Stimulated activated memory B cell treated with anti-CD40 and anti-IgM and Interleukin-4, amounts not matched to agents 10 μg/mL and 1 μg/mL and 100 μg/mL, for 72 hours (primary cell): ENCODE measurements around the gene SLC7A1.
"Not testable (repeated sequence)": the region's sequence is repeated elsewhere in the genome, so short reads cannot be mapped to it uniquely, and the experiment has no call there.

Experiments used
- ATAC-seq: fragments of 150-1000 bp; cut with Tn5 transposase; 2 replicates; pipeline ENCODE4 v1.10.0; 2021
- H3K27ac Mint-ChIP-seq: one replicate; pipeline ENCODE4 v1.8.0; 2022; ENCODE audit warnings: mild to moderate bottlenecking, mixed read lengths
- H3K27me3 Mint-ChIP-seq: one replicate; pipeline ENCODE4 v1.8.0; 2022; ENCODE audit warnings: mixed read lengths
- H3K36me3 Mint-ChIP-seq: one replicate; pipeline ENCODE4 v1.8.0; 2022; ENCODE audit warnings: mixed read lengths
- H3K4me1 Mint-ChIP-seq: one replicate; pipeline ENCODE4 v1.8.0; 2022; ENCODE audit warnings: mixed read lengths
- H3K4me3 Mint-ChIP-seq: one replicate; pipeline ENCODE4 v1.8.0; 2022; ENCODE audit warnings: mild to moderate bottlenecking, moderate library complexity, mixed read lengths
- H3K9me3 Mint-ChIP-seq: one replicate; pipeline ENCODE4 v1.8.0; 2022; ENCODE audit warnings: mixed read lengths

Gene SLC7A1

GRCh38 chr13:29595380-29596063 lies at the start of gene SLC7A1:
Gene SLC7A1, minus strand, starts transcription at chr13:29595688. Its CDS starts 59,500 bp downstream, at chr13:29536188.
- peak; percentile 94 for ATAC-seq
- Mint-ChIP-seq H3K9me3 (no peaks in the 10 kb centered on the region), H3K27me3 (no peaks in the 10 kb centered on the region)

GRCh38 chr13:29640665-29641064 lies 45.2 kb upstream of the SLC7A1 start:
- H3K36me3 Mint-ChIP-seq: no peaks in the 10 kb centered on the region
- no peaks in the 10 kb centered on the region for H3K9me3 Mint-ChIP-seq
- H3K4me1 Mint-ChIP-seq: no peaks in the 10 kb centered on the region
- ATAC-seq: no peak
- H3K4me3 Mint-ChIP-seq: no peak overlapping the region
- H3K27me3 Mint-ChIP-seq: peaks cover 23% of the 10 kb centered on the region
- no peak overlapping the region for H3K27ac Mint-ChIP-seq

More at GRCh38 chr13:29595380-29596063, at the start of gene SLC7A1:
- Mint-ChIP-seq H3K4me1 (peaks cover 46% of the 10 kb centered on the region), H3K36me3 (peaks cover under 1% of the 10 kb centered on the region), H3K4me3 (peak within 1 kb of the TSS; percentile 91), H3K27ac (peak within 1 kb of the TSS; percentile 87)

- not testable (repeated sequence) for H3K4me3 Mint-ChIP-seq, H3K4me1 Mint-ChIP-seq, H3K36me3 Mint-ChIP-seq, H3K27ac Mint-ChIP-seq, H3K9me3 Mint-ChIP-seq, ATAC-seq
- H3K27me3 Mint-ChIP-seq: peaks cover 53% of the 10 kb centered on the region
Observed at GRCh38 chr13:29636831-29637230, 41.3 kb upstream of the SLC7A1 start.

GRCh38 chr13:29624997-29625396 lies 29.5 kb upstream of the SLC7A1 start:
- no peak overlapping the region for H3K27ac Mint-ChIP-seq
- peaks cover 18% of the 10 kb centered on the region for H3K4me1 Mint-ChIP-seq
- peaks cover 9% of the 10 kb centered on the region for H3K27me3 Mint-ChIP-seq
- no peaks in the 10 kb centered on the region for H3K9me3 Mint-ChIP-seq
- H3K4me3 Mint-ChIP-seq: no peak overlapping the region
- no peak for ATAC-seq
- H3K36me3 Mint-ChIP-seq: no peaks in the 10 kb centered on the region

- Mint-ChIP-seq H3K9me3 (no peaks in the 10 kb centered on the region), H3K4me1 (no peaks in the 10 kb centered on the region), H3K36me3 (no peaks in the 10 kb centered on the region), H3K4me3 (no peak overlapping the region), H3K27me3 (peaks cover 21% of the 10 kb centered on the region), H3K27ac (no peak overlapping the region)
- ATAC-seq: no peak
Observed at GRCh38 chr13:29621841-29622240, 26.4 kb upstream of the SLC7A1 start.

- H3K36me3 Mint-ChIP-seq: no peaks in the 10 kb centered on the region
- peaks cover 21% of the 10 kb centered on the region for H3K27me3 Mint-ChIP-seq
- no peak for ATAC-seq
- H3K27ac Mint-ChIP-seq: no peak overlapping the region
- no peaks in the 10 kb centered on the region for H3K9me3 Mint-ChIP-seq
- no peak overlapping the region for H3K4me3 Mint-ChIP-seq
- no peaks in the 10 kb centered on the region for H3K4me1 Mint-ChIP-seq
Observed at GRCh38 chr13:29621051-29621800, 25.7 kb upstream of the SLC7A1 start.

- H3K4me1 Mint-ChIP-seq: no peaks in the 10 kb centered on the region
- peaks cover 30% of the 10 kb centered on the region for H3K27me3 Mint-ChIP-seq
- no peak overlapping the region for H3K27ac Mint-ChIP-seq
- H3K36me3 Mint-ChIP-seq: no peaks in the 10 kb centered on the region
- no peak overlapping the region for H3K4me3 Mint-ChIP-seq
- no peaks in the 10 kb centered on the region for H3K9me3 Mint-ChIP-seq
- ATAC-seq: no peak
Observed at GRCh38 chr13:29619995-29620394, 24.5 kb upstream of the SLC7A1 start.

- H3K4me1 Mint-ChIP-seq: no peaks in the 10 kb centered on the region
- no peaks in the 10 kb centered on the region for H3K9me3 Mint-ChIP-seq
- ATAC-seq: no peak
- no peaks in the 10 kb centered on the region for H3K36me3 Mint-ChIP-seq
- peaks cover 62% of the 10 kb centered on the region for H3K27me3 Mint-ChIP-seq
- no peak overlapping the region for H3K4me3 Mint-ChIP-seq
- no peak overlapping the region for H3K27ac Mint-ChIP-seq
Observed at GRCh38 chr13:29613101-29613500, 17.6 kb upstream of the SLC7A1 start.

GRCh38 chr13:29607465-29607864 lies 12.0 kb upstream of the SLC7A1 start:
- Mint-ChIP-seq H3K36me3 (no peaks in the 10 kb centered on the region), H3K4me1 (no peaks in the 10 kb centered on the region), H3K27ac (no peak overlapping the region), H3K4me3 (no peak overlapping the region), H3K9me3 (no peaks in the 10 kb centered on the region), H3K27me3 (peaks cover 25% of the 10 kb centered on the region)
- no peak for ATAC-seq

- no peak overlapping the region for H3K4me3 Mint-ChIP-seq
- no peak overlapping the region for H3K27ac Mint-ChIP-seq
- no peaks in the 10 kb centered on the region for H3K36me3 Mint-ChIP-seq
- ATAC-seq: no peak
- no peaks in the 10 kb centered on the region for H3K4me1 Mint-ChIP-seq
- no peaks in the 10 kb centered on the region for H3K9me3 Mint-ChIP-seq
- peaks cover 12% of the 10 kb centered on the region for H3K27me3 Mint-ChIP-seq
Observed at GRCh38 chr13:29605860-29606526, 10.5 kb upstream of the SLC7A1 start.

- Mint-ChIP-seq H3K36me3 (no peaks in the 10 kb centered on the region), H3K4me3 (no peak overlapping the region), H3K27ac (no peak overlapping the region), H3K4me1 (peaks cover 20% of the 10 kb centered on the region), H3K9me3 (no peaks in the 10 kb centered on the region), H3K27me3 (no peaks in the 10 kb centered on the region)
- ATAC-seq: no peak
Observed at GRCh38 chr13:29598321-29598720, 2.8 kb upstream of the SLC7A1 start.

GRCh38 chr13:29597706-29598105 lies 2.2 kb upstream of the SLC7A1 start:
- no peaks in the 10 kb centered on the region for H3K27me3 Mint-ChIP-seq
- no peak for ATAC-seq

GRCh38 chr13:29597246-29597645 lies 1.8 kb upstream of the SLC7A1 start:
- no peak overlapping the region for H3K27ac Mint-ChIP-seq
- peaks cover 31% of the 10 kb centered on the region for H3K4me1 Mint-ChIP-seq
- no peak overlapping the region for H3K4me3 Mint-ChIP-seq
- H3K9me3 Mint-ChIP-seq: no peaks in the 10 kb centered on the region
- no peaks in the 10 kb centered on the region for H3K36me3 Mint-ChIP-seq
- ATAC-seq: no peak
- H3K27me3 Mint-ChIP-seq: no peaks in the 10 kb centered on the region

More at GRCh38 chr13:29597706-29598105, 2.2 kb upstream of the SLC7A1 start:
- H3K4me3 Mint-ChIP-seq: no peak overlapping the region
- no peaks in the 10 kb centered on the region for H3K36me3 Mint-ChIP-seq
- peaks cover 26% of the 10 kb centered on the region for H3K4me1 Mint-ChIP-seq
- no peak overlapping the region for H3K27ac Mint-ChIP-seq
- H3K9me3 Mint-ChIP-seq: no peaks in the 10 kb centered on the region

- H3K9me3 Mint-ChIP-seq: no peaks in the 10 kb centered on the region
- no peak for ATAC-seq
- H3K4me3 Mint-ChIP-seq: peak overlapping the region; percentile 88
- no peaks in the 10 kb centered on the region for H3K27me3 Mint-ChIP-seq
- no peaks in the 10 kb centered on the region for H3K36me3 Mint-ChIP-seq
- H3K27ac Mint-ChIP-seq: peak overlapping the region; percentile 77
- H3K4me1 Mint-ChIP-seq: peaks cover 43% of the 10 kb centered on the region
Observed at GRCh38 chr13:29596064-29596418, 553 bp upstream of the SLC7A1 start.

- Mint-ChIP-seq H3K4me3 (peak overlapping the region; percentile 91), H3K36me3 (peaks cover 7% of the 10 kb centered on the region), H3K27ac (peak overlapping the region; percentile 87), H3K4me1 (peaks cover 52% of the 10 kb centered on the region), H3K27me3 (no peaks in the 10 kb centered on the region), H3K9me3 (no peaks in the 10 kb centered on the region)
- ATAC-seq: peak; percentile 73
Observed at GRCh38 chr13:29594710-29595379, 643 bp downstream of the SLC7A1 start.
